GM19324 (cell line): ENCODE results near the gene TRPV4.

Experiments
- ATAC-seq: cut with Tn5 transposase; IDR thresholded peaks from one replicate; pipeline ENCODE4 v1.9.1; 2021; ENCODE audit warnings: mild to moderate bottlenecking, moderate library complexity; ENCODE audit not compliant: unreplicated experiment, low FRiP score

The TRPV4 gene

DNA sequence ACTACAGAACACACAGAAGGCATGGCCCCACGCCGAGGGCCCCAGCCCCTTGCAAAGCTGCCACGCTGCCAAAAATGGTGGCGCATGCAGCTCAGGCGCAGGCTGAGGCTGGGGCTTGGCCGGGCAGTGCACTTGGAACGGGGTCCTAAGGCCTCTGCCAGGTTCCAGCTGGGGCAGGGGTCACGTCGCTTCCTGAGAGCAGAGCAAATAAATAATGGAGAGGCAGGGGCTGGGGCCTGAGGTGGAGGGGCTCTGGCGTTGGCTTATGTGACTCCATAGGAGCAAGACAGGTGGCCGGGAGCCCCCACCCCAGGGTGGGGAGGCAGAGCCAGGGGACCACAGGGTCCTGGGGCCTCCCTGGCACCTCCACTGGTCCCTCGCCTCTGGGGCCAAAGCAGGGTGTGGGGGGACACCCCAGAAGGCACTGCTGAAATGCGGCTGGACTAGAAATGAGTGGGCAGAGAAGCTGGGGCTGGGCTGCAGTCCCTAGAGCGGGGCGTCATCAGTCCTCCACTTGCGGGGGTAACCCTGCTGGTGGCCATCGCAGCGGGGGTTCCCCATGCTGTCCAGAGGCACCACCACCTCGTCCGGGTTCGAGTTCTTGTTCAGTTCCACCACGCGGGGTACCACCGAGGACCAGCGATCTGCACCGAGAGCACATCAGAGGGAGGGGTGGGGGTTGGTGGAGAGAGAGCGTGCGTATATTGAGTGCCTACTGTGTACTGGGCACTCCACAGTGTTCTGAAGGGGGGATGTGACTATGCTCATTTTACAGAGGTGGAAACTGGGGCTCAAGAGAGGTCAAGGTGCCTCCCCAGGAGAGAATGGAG lies 49.8 kb downstream of the TRPV4 start:
- ATAC-seq: no peak

DNA sequence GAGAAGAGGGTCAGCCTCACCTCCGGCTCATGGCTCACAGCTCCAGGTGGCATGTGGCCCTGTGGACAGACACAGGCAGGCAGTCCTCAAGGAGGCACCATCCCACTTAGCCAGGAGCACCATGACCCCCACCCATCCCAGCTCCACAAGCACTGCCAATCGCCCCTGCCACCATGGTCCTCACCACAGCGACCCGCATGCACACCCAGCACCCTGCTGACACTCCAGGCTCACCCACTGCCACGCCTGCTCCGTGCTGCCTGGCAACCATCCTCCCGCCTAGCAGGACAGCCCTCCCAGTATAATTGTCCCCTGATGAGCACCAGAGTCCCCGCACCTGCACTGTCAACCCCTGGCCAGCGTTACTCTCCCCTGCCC lies 50.9 kb downstream of the TRPV4 start:
- no peak for ATAC-seq

DNA sequence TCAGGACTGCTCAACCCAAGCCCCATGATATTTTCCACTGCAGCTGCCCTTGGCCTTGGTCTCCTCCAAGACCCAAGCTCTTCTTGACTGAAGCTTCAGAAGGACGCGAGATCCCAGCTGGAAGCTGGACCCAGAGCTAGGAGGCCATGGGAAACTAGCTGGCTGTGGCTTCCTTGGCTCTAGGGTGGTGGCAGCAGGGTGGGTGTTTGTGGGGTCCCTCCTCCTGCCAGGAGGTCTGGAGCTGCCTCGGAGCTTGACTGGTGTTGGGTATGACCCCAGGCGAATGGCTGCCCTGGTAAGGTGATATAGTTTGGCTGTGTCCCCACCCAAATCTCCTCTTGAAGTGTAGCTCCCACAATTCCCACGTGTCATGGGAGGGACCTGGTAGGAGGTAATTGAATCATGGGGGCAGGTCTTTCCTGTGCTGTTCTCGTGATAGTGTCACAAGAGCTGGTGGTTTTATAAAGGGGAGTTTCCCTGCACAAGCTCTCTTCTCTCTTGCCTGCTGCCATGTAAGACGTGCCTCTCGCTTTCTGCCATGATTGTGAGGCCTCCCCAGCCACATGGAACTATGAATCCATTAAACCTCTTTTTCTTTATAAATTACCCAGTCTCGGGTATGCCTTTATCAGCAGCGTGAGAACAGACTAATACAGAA lies 51.4 kb downstream of the TRPV4 start:
- no peak for ATAC-seq

DNA sequence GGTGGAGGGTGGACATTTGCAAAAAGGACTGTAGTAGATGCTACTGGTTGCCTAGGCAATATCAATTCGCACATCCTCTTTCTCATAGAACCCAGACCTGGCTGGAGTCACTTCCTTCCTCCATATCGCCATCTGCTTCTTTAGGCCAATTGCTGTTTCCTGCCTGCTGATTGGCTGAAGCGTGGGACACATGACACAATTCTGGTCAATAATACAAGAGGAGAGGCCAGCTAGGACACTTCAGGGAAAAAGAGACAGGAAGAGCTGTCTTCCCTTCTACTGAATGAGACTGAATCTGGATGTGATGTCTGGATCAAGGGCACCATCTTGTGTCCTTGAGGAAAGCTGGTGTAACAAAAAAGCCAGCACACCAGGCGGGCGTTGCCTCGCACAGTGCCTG lies 53.8 kb downstream of the TRPV4 start:
- ATAC-seq: no peak

DNA sequence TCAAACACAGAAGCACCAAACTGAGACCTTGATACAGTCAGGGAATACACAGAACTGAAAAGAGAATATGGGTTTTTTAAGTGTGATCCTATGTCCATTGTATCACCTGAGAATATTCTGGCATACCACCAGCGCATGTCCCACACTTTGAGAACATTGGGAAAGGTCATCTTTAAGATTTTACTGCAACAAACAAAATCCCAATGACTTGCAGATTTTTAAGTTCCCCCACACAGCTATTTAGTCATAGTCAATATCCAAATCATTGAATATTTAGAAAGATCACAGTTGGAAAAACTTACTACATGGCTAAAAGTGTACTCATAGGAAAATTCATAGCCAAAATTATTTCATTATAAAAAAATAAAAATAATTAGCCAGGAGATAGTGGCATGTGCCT lies 54.5 kb downstream of the TRPV4 start:
- ATAC-seq: no peak

DNA sequence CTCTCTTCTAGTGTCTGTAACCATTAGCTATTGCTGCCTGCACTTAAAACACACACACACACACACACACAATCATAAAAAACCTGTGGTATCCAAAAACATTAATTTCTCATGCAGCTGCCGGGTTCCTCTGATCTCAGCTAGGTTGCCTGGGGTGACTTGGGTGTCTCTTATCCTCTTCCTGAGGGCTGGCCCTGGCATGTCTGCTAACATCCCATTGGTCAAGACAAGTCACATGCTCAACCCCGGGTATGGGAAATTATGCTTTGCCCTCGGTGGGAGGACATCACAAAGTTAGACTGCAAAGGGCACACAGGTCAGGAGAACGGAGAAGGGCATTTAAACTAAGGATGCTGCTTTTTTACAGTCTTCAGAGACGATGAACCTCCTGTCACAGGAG lies 55.7 kb downstream of the TRPV4 start:
- ATAC-seq: no peak

DNA sequence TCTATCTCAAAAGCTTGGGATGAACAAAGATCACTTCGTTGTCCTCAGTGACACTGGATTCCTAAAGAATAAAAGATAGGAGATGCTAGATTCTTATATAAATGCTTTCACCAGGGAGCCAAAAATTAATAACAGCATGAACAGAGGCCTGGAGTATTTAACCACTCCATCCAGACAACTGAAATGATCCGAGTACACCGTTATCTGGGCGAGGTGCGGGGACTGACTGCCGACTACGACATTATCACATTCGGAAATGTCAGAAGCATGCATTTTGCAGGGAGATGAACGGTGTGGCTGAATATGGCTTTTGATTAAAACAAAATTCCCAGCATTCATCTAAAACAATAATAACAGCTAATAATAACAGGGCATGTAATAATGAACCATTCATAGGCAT lies 56.6 kb downstream of the TRPV4 start:
- ATAC-seq: no peak

DNA sequence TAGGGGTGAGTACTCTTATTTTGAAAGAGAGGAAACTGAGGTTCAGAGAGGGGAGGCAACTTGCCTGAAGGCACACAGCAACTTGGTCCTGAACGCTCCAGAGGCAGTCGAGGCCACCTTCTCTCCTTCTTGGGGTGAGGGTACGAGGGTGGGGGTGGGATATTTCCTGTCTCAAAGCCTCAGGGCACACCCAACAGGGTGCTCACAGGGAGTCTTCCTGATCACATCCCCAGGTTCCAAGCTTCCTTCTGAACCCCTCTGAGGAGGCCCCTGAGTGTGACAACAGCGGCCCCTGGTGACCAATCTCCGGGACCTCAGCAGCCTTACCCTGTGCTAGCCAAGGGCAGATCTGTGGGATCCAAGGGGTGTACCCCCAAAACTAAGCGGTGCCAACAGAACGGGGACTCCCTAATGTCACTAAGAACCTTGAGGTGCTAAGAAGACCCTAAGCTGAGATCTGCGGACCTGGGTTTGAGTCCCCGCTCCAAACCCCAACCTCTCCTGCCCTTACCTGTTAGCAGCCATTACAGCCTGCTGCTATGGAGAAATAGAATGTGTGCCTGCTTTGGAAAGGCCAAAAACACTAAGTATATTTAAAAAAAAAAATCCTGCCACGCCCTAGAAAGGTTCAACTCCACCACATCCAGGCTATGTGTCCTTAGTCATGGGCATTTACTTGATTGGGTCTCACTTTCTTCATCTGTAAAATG lies 57.9 kb downstream of the TRPV4 start:
- ATAC-seq: no peak

DNA sequence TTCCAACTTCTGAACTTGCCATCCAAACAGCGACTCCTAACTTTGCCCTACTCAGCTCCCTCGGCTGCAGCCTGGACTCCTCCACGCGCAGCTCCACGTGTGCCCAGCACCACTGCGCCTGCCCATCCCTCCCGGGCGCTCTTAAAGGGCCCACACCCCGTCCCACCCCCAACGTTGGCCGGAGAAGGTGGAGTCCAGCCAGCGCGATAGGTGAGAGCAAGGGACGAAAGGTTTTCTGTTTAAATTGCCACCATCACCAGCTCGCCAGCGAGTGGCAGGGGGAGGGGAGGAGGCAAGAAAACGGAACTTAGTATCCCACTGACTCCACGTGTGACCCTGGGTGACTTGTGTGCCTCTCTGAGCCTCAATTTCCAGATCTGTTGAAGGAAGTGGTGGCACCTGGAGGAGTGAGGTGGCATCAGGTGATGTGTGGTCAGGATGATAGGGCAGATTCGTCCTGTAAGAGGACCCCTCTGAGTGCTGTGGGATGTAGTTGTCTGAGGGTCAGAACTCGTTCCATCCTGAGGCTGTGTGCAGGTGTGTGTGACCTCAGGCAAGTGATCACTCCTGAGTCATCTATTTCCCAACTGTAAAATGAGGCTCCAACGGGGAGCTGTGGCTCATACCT lies 59.7 kb downstream of the TRPV4 start:
- no peak for ATAC-seq

DNA sequence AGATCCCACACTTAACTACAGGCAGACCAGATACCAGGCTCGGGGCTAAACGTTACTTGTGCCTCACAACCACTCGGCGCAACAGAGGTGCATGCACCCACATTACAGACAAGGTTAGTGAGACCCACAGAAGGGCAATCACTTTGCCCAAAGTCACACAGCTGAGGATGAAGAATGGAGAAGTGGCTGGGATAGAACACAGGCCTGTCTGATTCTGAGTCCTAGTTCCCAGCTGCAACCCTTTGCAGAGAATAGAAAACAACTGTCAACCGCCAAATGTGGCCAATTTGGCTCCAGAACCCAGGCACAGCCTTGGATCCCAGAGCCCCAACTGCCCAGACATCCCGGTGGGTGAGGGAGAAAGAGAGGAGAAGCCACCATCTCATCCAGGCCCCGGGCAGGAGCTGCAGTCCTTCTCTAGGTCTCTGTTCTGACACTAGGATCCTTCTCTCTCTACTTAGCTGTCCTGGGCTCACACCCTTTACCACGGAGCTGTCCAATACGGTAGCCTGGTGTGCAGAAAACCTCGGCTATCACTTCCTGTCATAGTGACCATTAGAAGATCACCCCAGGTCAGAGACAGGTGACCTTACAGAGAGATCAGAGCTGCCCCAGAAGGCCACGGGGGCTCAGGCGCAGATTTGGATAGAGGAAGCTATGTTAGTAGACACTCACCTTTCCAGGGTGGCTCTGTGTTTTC lies 60.4 kb downstream of the TRPV4 start:
- no peak for ATAC-seq

DNA sequence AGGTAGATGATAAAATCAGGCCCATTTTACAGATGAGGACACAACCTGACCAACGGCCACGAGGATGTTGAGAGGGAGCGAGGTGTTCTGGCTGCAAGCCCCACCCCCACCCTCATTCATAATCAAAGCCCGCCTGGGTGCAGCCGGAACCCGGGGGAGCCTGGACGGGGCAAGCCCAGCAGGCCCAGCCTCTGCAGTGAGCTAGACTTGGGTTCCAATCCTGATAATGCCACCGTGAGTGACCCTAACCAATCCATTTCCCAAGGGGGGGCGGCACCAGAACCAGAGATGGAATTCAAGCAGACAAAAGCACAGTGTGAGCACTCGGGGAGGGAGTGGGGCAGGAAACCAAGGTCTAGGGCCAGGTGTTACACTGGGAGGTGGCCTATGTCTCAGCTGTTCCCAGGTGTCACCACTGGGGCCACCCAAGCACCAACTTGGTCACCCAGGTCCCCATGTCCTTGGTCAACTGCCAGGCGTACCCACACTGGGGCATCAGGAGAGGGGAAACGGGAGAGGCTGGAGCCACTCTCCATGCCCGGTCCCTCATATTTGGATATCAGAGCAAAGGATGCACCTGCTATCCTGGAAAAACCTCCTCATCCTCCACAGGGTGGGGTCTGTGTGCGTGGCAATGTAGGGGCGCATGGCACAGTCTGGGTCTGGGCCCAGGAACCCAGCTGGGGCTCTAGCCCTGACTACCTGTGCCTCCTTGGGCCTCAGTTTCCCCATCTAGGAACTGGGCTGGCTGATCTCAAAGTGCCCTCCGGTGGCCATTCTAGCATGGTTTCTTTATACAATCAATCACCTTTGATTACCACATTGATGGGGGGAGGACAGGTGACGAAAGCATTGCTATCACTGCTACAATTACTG lies 61.2 kb downstream of the TRPV4 start:
- no peak for ATAC-seq

DNA sequence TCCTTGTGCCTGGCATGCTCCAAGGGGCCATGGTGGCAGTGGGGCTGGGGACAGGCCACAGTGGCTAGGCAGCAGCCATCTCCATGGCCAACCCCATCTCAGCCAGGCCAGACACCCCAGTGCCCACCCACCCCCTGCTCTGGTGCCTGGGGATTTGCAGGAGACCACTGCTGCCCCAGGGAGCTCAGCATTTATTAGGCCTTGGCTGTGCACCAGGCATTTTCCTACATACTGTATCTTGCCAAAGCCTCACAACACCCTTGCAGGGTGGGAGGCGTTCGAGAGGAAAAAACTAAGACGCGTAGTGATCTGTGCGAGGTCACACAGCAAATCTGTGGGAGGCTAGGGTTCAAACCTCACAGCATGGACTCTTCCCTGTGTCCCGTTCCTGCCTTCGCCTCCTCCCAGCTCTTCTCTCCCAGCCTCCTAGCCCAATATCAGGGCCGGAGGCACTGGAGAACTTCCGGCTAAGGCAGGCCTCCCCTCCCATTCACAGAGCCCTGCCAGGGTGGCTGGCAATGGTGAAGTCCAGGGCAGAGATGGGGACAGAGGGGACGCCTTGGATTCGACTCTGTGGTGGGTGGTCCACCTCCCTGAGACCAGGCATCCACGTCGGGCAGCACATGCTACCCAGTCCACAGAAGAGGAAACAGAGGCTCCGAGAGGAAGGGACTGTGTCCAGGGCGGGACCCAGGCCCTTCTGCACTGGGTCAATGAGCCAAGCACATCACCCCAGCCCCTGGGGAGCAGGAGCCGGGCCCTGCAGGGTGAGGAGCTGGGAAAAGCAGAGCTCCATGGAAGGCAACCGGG lies 62.1 kb downstream of the TRPV4 start:
- no peak for ATAC-seq

DNA sequence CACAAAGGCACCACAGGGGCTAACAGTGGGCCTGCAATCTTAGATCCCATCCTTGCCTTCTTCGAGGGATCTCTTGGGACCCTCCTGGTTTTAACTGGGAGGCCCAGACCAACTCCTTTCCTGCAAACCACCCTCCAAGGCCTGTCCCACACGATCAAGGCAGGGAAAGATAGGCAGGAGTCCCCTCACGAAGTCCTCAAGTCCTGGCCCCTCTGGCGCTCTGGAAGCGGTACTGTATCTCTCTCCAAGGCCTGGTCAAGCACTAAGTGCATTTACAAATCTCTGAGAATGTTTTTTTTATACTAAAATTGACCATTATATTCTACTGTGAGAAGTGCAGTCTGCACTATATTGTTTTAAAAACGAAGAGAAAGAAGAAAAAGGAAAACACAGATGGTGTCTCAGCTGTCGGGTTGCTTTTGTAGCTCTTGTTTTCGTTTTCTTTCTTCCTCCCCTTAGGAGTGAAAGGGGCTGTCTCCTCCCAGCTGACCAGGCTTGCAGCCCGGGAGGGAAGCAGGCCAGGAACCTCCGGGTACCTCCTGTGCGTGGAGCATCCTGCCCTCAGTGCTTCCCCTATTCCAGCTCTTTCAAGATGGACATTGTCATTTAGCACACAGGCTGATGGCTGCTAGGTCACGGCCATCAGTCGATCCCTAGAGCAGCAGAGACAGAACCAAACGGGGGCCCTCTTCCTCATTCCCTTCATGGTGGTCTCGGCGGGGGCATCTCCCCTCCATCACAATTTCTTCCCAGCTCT lies 62.9 kb downstream of the TRPV4 start:
- ATAC-seq: no peak

DNA sequence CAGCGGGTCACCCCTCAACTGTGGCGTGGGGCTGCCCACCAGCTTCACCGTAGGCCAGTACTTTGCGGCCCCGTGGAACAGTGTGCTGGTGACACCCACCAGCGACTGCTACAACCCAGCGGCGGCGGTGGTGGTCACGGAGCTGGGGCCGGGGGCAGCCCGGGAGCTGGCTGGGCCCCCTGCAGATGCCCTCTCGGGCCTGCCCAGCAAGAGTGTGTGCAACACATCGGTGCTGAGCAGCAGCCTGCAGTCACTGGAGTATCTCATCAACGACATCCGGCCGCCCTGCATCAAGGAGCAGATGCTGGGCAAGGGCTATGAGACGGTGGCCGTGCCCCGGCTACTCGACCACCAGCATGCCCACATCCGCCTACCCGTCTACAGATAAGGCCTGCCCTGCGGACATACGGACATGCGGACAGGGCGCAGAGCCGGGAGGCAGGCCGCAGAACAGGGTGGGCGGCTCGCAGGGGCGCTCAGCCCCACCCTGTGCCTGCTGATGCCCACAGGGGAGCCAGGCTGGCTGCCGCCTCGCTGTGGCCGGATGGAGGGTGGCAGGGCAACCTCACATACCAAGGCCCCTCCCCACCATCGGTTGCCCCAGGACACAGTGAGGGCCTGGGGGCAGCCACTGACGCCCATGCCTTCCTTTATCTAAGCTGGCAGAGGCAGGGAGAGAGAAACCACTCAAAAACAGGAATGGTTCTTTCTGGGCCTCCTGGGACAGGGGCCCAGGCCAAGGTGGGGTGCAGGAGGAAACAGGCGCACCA lies 64.1 kb downstream of the TRPV4 start:
- no peak for ATAC-seq

DNA sequence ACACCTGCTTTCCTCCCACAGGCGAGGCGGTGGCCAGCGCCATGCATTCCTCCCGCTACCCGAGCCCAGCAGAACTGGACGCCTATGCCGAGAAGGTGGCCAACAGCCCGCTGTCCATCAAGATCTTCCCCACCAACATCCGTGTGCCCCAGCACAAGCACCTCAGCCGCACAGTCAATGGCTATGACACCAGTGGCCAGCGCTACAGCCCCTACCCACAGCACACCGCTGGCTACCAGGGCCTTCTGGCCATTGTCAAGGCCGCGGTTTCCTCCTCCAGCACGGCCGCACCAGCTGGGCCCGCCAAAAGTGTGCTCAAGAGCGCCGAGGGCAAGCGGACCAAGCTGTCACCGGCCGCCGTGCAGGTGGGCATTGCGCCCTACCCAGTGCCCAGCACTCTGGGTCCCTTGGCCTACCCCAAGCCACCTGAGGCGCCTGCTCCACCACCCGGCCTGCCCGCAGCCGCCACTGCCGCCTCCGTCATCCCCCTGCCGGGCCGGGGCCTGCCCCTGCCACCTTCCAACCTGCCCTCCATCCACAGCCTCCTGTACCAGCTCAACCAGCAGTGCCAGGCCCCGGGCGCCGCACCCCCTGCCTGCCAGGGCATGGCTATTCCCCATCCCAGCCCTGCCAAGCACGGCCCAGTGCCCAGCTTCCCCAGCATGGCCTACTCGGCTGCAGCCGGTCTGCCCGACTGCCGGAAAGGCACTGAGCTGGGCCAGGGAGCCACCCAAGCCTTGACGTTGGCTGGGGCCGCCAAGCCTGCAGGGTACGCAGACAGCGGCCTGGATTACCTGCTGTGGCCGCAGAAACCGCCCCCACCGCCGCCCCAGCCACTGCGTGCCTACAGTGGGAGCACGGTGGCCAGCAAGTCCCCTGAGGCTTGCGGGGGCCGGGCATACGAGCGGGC lies 65.0 kb downstream of the TRPV4 start:
- no peak for ATAC-seq

DNA sequence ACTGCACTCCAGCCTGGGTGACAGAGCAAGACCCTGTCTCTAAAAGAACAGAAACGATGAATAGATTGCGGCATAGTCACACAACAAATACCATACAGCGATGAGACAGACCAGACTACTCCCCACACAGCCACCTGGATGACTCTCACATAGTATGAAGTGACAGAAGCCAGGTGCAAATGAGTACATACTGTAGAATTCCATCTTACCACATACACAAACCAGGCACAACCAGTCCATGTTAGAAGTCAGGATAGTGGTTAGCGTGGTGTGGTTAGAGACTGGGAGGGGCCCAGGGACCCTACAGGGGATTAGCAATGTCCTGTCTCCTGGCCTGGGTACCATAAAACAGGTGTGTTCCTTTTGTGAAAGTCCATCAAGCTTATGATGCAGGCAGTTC lies 65.7 kb downstream of the TRPV4 start:
- ATAC-seq: no peak
